Testis (tissue), 3 donors: ENCODE results near the gene S100A5. TPM values are rescaled to one million over a fixed set of nuclear protein-coding genes. Genes with fewer than 3 reads are reported as not detected.

Source experiments
- DNase-seq: peaks from one replicate; pipeline ENCODE4 v3.0.0-alpha.2; 2019
- H3K27ac ChIP-seq, 2 donors: fragments of 200-600 bp; sonication (generic); one replicate each; pipeline ENCODE4 v1.5.1; 2019
- H3K27me3 ChIP-seq: fragments of 200-600 bp; sonication (generic); one replicate; pipeline ENCODE4 v1.5.1; 2019
- H3K36me3 ChIP-seq: fragments of 200-600 bp; sonication (generic); one replicate; pipeline ENCODE4 v1.5.1; 2017; ENCODE audit warnings: low read depth; ENCODE audit errors: missing control alignments
- H3K4me1 ChIP-seq: fragments of 200-600 bp; sonication (generic); one replicate; pipeline ENCODE4 v1.5.1; 2019
- H3K4me3 ChIP-seq, 2 donors: fragments of 200-600 bp; sonication (generic); one replicate each; pipeline ENCODE4 v1.5.1; 2017 to 2019
- H3K9me3 ChIP-seq: fragments of 200-600 bp; sonication (generic); one replicate; pipeline ENCODE4 v1.5.1; 2017
- CTCF ChIP-seq, 3 experiments: fragments of 450-650 bp in 2 of 3; fragments of 200-600 bp in 1 of 3; sonication (generic) in 1 of 3; IDR thresholded peaks; one replicate each; pipeline ENCODE4 v1.5.1; 2016 to 2019; ENCODE audit warnings: antibody characterized with exemption in 3 of 3, mild to moderate bottlenecking in 2 of 3, moderate library complexity in 1 of 3
- POLR2A ChIP-seq: fragments of 450-650 bp; IDR thresholded peaks from one replicate; pipeline ENCODE4 v1.6.1; 2017; ENCODE audit warnings: antibody characterized with exemption, mild to moderate bottlenecking, moderate library complexity
- WGBS, 2 donors: methylation state at CpG; one replicate each; pipeline ENCODE4 v1.1.5; 2018; 5-methylcytosine and 5-hydroxymethylcytosine counted together
- intact Hi-C: fragments of 100-400 bp; cut with DNase I; formaldehyde crosslinking; loops from one replicate; pipeline ENCODE4 v1.15.1; 2023; ENCODE audit warnings: low total_unique reads
- polyA plus RNA-seq: library from polyadenylated mRNA; stranded (reverse); fragments of 350-450 nt; fragmentation: Illumina TruSeq; extraction: RNeasy Lipid Tissue Mini Kit (QIAGEN cat#74804); gene quantifications from one replicate; pipeline ENCODE4 v1.2.3, GENCODE V29; 2014; ENCODE audit warnings: low read depth, low replicate concordance; ENCODE audit not compliant: insufficient read depth
- total RNA-seq, 2 donors: library from RNA; depleted of rRNA; stranded (reverse); fragments of >200 nt; gene quantifications; one replicate each; pipeline ENCODE4 v1.2.3, GENCODE V29; 2016

The S100A5 gene
- total and polyA plus RNA-seq, 3 donors from 2014 or later, result 1.3 TPM; not detected in 2

GRCh38 chr1:153557877-153558276 lies 17.1 kb upstream of the S100A5 start:
- Histone ChIP-seq H3K4me1 (peaks cover 7% of the 10 kb centered on the region), H3K27ac (no peak overlapping the region), H3K27me3 (no peaks in the 10 kb centered on the region), H3K36me3 (no peaks in the 10 kb centered on the region), H3K9me3 (no peaks in the 10 kb centered on the region), H3K4me3 (no peak overlapping the region)
- intact Hi-C loops, result no loop called here
- WGBS, 2 donors, result 97 to 98% methylated on average over 3 of the region's 3 CpGs
- TF ChIP-seq CTCF (IDR thresholded peaks at IDR 0.05) (no peak), POLR2A (no peak)
- no peak for DNase-seq

- Histone ChIP-seq H3K9me3 (no peaks in the 10 kb centered on the region), H3K27me3 (no peaks in the 10 kb centered on the region), H3K4me1 (peaks cover 7% of the 10 kb centered on the region), H3K4me3 (no peak overlapping the region), H3K27ac (no peak overlapping the region), H3K36me3 (no peaks in the 10 kb centered on the region)
- WGBS, 2 donors, result 82 to 92% methylated on average over 1 of the region's 1 CpG
- DNase-seq, result no peak
- intact Hi-C loops, result no loop called here
- TF ChIP-seq CTCF (IDR thresholded peaks at IDR 0.05) (no peak), POLR2A (no peak)
Observed at GRCh38 chr1:153556348-153556747, 15.6 kb upstream of the S100A5 start.

GRCh38 chr1:153553830-153554541 lies 13.3 kb upstream of the S100A5 start:
- WGBS, 2 donors, result 76 to 91% methylated on average over 2 of the region's 2 CpGs
- Histone ChIP-seq H3K27me3 (no peaks in the 10 kb centered on the region), H3K27ac (no peak overlapping the region), H3K4me3 (no peak overlapping the region), H3K4me1 (peaks cover 16% of the 10 kb centered on the region), H3K36me3 (no peaks in the 10 kb centered on the region), H3K9me3 (no peaks in the 10 kb centered on the region)
- DNase-seq, result no peak
- TF ChIP-seq CTCF (IDR thresholded peaks at IDR 0.05) (no peak), POLR2A (no peak)
- intact Hi-C loops, result no loop called here

GRCh38 chr1:153553096-153553495 lies 12.4 kb upstream of the S100A5 start:
- peaks cover 20% of the 10 kb centered on the region for H3K4me1 ChIP-seq
- intact Hi-C loops, result no loop called here

More at GRCh38 chr1:153553096-153553495, 12.4 kb upstream of the S100A5 start:
- no peak for DNase-seq
- Histone ChIP-seq H3K27me3 (no peaks in the 10 kb centered on the region), H3K4me3 (no peak overlapping the region), H3K27ac (no peak overlapping the region), H3K9me3 (no peaks in the 10 kb centered on the region), H3K36me3 (no peaks in the 10 kb centered on the region)
- TF ChIP-seq POLR2A, result no peak
- TF ChIP-seq CTCF (IDR thresholded peaks at IDR 0.05), result no peak
- WGBS, 2 donors, result 76 to 83% methylated on average over 12 of the region's 12 CpGs
